GM21723 (cell line): ENCODE data around the gene SLC16A7.

ENCODE experiments used
- ATAC-seq: cut with Tn5 transposase; IDR thresholded peaks from one replicate; pipeline ENCODE4 v1.9.1; 2021; ENCODE audit warnings: mild to moderate bottlenecking, moderate library complexity; ENCODE audit not compliant: unreplicated experiment

Gene SLC16A7

DNA sequence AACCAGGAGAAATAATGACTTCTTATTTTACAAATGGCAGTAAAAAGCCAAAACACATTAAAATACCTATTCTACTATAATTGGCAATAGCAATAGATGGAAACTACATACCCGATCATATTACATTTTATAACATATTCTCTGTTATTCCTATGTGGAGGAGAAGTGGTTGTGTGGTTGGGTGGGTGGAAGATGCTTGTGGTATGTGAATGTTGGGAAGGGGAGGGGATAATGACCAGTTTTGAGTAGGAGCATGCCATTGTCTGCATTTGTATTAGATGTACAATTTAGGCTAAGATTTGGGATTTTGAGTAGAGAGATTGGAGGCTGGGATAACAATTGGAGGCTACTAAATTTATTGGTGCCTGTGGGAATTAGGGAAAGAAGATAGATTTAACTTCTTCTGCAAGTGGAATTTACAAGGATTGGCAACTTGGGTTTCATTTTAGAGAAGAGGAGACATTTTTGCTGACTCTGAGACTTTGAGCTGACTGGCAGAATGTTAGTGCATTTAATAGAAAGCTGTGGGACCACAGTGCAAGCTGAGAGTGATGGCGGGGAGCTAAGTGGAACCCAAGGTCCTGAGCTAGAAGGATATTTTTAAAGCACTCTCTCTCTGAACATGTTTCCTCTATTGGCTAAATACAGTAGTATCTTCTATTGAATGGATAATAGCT is 65.2 kb downstream of the SLC16A7 start:
- no peak for ATAC-seq

DNA sequence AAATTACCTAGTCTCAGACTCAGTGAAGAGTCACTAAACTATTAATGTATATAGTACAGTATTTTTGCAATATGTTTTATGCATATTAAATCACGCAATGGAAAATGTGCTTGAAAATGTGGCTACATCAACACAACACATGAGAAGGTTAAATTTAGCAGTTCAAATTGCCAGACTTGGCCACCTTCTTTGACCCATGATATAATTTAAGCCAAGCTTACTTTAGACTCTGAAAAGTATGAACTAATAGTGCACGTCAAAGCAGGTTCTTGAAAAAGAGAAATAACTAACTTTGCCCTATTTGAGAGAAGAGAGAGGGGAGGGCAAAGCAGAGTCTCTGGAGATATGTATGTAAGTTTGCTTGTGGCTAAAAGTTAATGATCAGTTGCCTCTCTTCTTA is 68.7 kb downstream of the SLC16A7 start:
- ATAC-seq, result no peak

DNA sequence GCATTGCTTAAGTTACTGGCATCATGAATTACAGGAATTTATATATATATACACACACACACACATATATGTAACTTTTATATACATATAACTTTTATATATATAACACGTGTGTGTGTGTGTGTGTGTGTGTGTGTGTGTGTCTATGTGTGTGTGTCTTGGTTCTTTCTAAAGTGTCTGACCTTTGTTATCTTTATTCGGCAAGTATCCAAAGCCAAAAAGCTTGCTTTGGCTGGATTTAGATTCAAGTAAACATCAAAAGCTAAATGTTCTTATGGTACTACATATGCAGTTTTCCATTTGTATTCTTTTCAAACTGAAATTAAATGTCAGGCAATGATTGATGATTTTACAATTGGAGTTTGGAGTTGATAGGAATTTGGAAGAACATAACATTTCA is 69.9 kb downstream of the SLC16A7 start:
- no peak for ATAC-seq

DNA sequence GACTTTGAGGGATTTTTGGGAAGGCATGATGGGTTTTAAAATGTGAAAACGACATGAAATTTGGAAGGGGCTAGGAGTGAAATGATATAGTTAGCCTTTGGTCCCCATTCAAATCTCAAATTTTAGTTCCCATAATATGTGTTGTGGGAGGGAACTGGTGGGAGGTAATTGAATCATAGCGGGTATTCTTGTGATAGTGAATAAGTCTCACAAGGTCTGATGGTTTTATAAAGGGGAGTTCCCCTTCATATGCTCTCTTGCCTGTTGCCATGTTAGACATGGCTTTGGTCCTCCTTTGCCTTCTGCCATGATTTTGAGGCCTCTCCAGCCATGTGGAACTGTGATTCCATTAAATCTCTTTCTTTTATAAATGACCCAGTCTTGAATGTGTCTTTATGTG is 72.8 kb downstream of the SLC16A7 start:
- ATAC-seq, result no peak

DNA sequence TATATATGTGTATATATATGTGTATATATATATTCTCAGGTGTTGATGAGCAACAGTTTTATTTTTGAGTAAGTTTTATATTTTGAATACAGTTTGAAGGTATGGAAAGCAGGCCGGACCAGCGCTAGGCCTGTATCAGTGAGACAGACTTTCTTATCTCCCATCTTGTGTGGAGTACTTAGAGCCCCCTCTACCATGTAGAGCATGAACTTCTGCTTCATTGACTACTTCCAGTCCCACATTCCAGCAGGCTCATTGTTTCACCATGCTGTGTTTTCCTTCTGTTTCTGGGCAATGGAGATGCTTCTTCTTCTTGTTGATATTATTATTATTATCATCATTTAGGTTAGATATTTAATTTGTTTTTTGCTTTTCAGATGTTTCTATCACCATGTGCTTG is 76.4 kb downstream of the SLC16A7 start:
- no peak for ATAC-seq

DNA sequence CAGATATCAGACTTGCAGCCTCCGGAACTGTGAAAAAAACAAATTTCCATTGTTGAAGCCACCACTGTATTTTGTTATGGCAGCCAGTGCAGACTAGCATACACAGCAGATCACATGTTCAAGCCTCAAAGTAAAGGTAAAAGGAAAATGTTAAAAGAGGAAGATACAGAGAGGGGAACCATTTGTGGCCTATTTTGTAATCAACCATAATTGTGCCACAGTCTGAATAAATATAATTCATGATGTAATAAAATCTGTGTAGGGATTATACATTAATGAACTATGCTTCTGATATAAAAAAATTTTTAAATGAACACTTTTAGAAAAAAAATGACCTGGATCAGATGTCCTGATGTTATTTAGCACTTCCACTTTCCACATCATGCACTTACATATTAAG is 79.6 kb downstream of the SLC16A7 start:
- no peak for ATAC-seq

DNA sequence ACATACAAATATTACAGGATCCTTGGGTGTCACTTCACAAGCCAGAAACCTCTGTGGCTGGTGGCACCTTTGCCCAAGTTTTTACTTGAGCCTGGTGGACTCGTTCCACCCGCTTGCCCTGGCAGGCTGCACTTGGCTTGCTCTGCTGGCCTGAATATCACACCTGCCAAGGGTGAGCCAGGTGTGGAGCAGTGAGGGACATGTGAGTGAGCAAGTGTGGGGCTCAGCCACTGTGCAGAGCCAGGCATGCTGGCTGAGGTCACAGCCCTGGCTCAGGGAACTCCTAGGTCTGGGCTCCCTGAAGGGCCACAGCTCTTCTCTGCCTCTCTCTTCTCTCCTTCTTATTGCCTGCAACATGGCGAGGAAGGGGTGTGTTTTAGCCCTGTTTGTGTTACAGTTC is 82.0 kb downstream of the SLC16A7 start:
- ATAC-seq, result no peak

DNA sequence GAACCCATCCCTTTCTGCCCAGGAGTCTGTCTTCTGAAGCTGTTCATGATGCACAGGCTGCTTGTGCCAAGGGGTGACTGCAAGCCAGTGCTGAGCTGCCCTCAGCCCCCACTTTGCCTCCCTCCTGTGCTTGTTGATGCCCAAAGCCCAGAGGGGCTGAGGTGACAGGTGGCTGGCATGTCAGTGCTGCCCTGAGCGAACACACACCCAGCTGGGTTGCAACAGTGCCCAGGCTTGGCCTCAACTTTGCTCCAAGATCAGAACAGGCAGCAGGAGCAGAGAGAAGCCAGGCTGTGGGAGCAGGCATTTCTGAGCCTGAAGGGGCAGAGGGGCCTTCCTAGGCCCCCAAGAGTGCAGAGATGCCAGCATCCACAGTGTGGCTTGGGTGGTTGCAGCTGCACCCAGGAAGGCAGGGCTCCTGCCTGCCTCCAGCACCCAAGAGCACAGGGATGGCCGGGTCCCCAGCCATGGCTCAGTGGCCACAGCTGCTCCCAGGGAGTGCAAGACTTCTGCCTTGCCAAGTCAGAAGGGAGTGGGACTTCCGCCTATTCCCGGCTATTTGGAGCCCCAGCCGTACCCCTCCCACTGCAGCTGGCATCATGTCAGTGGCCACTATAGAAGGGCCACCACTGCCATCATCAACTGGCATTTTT is 83.1 kb downstream of the SLC16A7 start:
- no peak for ATAC-seq

DNA sequence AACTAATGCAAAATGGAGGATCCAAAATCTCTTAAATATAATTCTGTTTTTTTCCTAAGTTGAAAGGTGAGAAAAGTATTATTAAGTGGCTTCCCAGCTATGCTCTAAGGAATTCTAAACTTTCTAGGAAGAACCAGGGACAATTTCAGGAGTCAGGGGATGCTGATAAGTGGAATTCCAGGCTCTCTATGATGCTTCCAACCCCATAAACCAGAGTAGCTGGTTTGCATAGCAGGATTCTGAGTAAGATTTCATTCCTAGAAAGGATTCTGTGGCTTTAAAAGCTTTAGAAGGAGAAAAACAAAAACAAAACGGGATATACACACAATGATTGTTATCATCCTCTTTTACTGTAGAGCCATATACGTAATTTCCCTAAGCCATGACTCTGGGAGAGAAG is 93.9 kb downstream of the SLC16A7 start:
- no peak for ATAC-seq

DNA sequence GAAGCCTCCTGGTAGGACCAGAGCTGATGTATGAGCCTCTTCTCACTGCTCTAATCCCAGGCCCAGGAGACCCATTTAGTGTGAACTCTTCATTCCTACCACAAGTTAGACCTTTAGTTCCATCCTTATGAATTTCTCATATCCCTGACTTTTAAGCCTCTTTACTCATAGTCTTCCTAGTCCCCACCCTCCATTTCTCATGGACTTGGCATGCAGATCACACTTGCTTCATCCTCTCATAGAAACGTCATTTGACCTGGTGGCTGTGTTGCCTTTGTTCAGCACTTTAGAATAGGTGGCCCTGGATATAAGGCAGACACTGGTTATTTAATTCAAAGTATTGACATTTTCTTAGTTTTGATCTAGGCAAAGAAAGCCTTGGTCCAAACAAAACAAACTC is 99.5 kb downstream of the SLC16A7 start:
- ATAC-seq, result no peak

DNA sequence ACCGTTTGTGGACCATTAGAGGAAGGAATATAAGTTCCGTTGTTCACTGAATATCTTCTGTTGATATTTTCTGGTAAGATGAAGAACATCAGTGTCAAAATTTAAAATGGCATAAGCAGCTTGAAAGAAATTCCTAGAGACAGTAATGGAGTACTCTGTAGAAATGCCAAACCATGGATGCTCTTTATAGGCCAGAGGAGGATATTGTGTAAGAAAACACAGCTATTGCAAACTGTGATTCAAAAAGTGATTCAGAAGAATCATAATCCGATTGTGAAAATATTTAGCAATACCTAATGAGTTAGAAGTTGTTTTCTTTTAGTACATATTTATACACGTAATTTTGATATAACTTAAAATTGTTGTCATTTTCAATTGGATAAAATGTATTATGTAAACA is 102.8 kb downstream of the SLC16A7 start:
- ATAC-seq, result no peak

DNA sequence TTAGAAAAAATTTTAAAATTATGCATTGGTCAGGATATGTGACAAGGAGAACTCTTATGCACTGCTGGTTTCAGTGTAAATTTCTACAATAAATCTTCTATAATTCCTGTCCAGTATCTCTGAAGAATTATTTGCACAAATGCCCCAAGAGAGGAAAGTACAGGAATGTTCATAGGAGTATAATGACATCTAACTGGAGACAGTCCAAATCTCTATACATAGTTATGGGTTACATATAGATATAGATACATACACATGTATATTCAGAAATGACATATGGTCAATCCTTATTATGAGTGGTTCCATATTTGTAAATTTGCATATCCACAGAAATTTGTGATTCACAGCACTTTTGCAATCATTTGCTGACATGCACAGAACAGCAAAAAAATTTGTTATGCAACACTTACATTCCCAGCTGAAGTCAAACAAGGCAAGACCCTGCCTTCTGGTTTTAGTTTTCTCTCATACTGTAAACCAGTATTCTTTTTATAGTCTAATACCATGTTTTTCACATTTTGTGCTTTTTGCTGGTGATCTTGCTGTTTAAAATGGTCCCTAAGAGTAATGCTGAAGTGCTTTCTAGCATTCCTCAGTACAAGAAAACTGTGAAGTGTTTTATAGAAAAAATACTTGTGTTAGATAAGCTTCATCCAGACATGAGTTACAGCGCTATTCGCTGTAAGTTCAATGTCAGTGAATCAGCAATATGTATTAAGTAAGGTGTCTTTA is 103.8 kb downstream of the SLC16A7 start:
- ATAC-seq, result no peak

DNA sequence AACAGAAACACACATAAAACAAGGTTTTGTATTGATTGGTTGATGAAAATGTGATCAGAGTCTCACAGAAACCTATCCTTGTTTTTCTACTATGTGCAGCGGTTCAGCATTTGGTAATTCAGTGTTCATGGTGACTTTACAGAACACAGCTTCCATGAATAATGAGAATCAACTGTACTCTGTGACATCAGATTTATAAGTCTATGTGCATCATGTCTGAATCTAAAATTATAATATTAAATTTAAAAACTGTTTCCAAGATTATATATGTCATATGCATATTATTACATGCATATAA is 104.3 kb downstream of the SLC16A7 start:
- ATAC-seq, result no peak

DNA sequence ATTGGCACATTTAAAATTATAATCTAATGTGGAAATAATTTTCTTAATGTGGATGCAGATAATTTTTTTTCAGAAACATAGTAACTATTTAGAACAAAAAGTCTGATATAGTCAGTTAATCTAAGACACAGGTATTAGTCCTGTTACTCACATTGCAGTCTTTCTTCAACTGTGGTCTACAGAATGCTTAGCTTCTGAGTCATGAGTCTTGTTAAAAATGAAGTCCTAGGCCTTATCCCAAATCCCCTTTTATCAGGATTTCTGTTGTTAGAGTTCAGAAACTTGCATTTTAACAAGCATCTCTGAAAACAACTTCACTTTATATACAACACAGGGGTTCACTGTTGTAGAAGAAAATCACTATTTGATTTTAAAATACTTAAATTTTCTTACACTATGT is 112.2 kb downstream of the SLC16A7 start:
- no peak for ATAC-seq

DNA sequence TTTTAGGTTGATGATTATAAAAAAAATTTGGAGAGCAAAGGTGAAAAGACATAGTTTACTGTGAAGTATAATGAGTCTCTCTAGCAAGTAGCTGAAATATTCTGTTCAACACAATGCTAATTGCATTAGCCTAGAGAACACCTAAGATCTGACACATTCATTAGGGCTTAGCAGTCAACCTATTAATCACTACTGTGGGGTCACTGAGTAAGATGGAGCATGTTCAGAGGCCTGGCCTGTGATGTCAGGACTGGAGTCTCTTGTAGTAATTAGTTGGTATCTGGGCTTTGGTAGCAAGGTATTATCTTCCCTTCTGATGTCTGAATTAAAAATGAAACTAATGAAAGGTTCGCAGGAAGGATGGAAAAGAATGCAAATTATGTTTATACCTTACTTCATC is 112.7 kb downstream of the SLC16A7 start:
- ATAC-seq, result no peak

DNA sequence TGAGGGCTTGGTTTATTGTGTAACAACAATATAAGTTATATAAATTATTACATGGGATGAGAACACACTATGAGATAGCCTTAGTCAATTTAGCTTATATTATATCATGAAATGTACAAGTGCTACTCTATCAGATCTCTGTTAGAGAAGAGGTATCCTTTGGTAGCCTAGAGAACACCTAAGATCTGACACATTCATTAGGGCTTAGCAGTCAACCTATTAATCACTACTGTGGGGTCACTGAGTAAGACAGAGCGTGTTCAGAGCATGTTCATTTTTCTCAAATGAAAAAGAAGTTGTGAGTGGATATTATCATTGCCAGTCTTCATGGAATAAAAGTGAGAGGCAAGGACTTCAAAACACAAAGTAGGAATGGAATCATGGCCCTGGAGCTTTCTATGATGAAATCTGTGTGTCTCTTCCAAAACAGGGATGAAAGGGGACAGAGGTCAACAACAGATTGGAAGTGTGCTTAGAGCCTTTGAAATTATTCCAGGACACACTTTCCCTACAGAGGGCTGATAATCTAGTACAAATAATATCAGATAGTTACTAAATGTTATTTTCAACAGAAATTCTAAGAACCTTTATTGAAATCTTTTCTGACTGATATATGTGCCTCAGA is 114.3 kb downstream of the SLC16A7 start:
- no peak for ATAC-seq

DNA sequence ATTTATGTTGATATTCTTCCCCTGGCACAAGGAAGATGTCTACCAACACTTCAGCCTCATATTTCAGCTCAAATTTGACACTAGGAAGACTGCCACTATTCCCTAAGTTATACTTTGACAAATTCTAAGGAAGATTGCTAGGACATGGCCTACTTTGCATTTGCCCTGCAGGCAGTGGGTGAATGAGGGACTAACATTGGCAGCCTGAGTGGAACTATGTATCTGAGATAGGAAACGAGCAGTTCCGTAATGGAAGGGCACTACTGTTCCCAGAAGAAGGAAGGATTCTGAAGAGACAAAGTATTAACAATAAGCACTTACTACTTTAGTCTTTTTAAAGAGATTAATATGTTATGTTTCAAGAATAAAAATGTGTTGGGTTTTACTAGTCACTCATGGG is 115.1 kb downstream of the SLC16A7 start:
- no peak for ATAC-seq

DNA sequence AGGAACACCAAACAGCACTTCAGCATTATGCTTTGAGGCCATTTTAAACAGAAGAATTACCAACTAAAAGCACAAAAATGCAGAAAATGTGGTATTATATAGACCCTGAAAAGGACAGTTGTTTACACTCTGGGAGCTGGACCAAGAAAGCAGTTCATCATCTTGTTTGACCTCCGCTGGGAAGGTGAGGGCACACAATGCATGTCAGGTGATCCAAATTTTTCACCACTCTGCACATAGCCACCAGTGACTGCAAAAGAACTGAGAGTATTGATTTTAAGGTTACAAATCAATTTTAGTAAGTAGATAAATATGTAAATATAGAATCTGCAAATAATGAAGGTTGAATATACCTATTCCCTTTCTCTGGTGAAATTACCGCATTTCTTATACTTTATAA is 119.6 kb downstream of the SLC16A7 start:
- no peak for ATAC-seq

DNA sequence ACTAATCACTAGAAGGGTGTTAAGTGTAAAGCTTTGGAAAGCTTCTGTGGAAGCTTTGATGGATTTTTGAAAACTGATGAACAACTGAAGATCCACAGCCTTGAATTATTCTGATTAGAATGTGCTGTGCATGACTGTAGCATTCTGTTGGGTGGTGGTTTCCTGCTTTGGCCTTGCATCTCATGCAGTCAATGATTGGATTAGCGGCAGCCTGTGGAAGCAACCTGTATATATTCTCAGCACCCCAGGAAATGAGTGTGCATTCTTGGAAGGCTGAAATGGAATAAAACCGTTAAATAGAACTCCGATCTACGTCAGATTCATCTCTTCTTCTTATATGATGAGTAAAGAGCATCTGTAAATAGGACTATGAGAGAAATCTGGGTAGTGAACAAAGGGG is 120.2 kb downstream of the SLC16A7 start:
- no peak for ATAC-seq

DNA sequence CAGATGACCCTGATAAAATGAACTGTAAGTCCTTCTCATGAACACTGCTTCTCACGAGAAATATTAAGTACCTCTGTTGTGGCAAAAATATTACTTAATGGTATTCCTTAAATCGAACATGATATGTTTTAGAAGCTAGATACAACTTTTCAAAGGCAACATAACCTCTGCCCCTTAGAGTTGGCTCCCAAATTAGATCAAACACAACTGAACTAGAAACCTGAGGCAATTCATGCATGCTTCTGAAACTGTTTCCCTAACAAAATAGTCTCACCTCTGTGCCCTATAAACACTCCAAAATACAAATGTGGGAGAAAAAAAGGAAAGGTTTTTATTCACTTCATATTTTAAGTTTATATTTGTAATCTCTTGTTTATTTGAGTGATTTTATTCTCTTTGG is 121.6 kb downstream of the SLC16A7 start:
- no peak for ATAC-seq

DNA sequence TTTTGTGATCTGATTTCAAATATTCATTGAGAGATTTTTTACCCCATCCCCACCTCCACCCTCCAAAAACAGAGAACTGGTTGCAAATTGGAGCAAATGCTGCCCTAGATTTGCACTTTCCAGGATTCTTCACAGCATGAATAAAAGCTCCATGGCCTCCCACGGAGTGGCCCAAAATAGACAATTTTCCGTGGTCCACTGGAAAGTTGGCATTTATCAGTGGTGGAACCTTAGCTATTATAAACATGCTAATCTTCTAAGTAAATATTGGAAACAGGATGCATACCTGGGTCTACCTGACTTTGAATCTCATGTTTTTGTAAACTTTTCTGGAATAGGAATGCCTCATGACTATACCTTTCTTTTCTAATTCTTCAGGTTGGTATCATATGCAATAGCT is 123.9 kb downstream of the SLC16A7 start:
- no peak for ATAC-seq

DNA sequence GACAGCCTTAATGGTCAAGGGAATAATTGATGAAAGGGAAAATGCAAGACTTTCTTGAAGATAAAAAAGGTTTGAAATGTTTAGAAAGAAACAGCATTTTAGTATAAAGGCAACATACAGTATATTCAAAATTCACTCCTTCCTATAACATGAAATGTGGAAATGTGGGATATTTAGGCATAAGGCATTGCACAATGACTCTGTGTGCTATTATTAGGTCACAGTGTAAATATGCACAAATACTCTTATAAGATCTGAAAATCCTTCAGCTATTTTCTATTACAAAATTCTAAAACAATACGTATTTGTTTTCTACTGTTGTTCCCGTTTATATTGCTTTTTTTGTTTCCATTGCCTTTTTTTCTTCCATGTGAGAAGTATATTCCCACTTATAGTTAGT is 127.7 kb downstream of the SLC16A7 start:
- ATAC-seq, result no peak
